Measurements from ENCODE around the gene PPP1R37.

PPP1R37 gene

DNA sequence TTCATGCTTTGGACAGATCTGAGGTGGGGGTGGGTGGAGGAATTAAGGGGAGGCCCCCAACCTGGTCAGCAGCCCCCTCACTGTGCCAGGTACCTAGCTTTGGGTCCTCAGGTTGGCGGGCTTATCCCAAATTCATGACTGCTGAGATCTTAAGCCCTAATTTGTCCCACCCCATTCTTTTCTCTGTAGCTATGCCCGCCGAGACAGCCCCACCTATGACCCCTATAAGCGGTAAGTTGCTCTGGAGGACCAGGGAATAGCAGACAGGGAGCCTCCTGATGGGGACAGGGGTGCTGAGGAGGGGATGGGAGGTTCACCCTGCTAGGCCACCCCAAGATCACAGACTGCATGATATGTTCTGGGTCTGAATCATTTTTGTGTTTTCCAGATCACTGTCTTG lies 31.0 kb upstream of the PPP1R37 start:
- no peak for DNase-seq (ENCODE audit: low read depth, low spot score)
- TF ChIP-seq, protein P1, sequence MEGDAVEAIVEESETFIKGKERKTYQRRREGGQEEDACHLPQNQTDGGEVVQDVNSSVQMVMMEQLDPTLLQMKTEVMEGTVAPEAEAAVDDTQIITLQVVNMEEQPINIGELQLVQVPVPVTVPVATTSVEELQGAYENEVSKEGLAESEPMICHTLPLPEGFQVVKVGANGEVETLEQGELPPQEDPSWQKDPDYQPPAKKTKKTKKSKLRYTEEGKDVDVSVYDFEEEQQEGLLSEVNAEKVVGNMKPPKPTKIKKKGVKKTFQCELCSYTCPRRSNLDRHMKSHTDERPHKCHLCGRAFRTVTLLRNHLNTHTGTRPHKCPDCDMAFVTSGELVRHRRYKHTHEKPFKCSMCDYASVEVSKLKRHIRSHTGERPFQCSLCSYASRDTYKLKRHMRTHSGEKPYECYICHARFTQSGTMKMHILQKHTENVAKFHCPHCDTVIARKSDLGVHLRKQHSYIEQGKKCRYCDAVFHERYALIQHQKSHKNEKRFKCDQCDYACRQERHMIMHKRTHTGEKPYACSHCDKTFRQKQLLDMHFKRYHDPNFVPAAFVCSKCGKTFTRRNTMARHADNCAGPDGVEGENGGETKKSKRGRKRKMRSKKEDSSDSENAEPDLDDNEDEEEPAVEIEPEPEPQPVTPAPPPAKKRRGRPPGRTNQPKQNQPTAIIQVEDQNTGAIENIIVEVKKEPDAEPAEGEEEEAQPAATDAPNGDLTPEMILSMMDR (IDR thresholded peaks at IDR 0.05; ENCODE audit: low read depth, low read length) = no peak
- in situ Hi-C loops (cut with HindIII; ENCODE audit: low sequenced_read_pairs) = no loop called here
- H3K4me3 ChIP-seq (ENCODE audit: low read depth, low read length) = no peak overlapping the region

DNA sequence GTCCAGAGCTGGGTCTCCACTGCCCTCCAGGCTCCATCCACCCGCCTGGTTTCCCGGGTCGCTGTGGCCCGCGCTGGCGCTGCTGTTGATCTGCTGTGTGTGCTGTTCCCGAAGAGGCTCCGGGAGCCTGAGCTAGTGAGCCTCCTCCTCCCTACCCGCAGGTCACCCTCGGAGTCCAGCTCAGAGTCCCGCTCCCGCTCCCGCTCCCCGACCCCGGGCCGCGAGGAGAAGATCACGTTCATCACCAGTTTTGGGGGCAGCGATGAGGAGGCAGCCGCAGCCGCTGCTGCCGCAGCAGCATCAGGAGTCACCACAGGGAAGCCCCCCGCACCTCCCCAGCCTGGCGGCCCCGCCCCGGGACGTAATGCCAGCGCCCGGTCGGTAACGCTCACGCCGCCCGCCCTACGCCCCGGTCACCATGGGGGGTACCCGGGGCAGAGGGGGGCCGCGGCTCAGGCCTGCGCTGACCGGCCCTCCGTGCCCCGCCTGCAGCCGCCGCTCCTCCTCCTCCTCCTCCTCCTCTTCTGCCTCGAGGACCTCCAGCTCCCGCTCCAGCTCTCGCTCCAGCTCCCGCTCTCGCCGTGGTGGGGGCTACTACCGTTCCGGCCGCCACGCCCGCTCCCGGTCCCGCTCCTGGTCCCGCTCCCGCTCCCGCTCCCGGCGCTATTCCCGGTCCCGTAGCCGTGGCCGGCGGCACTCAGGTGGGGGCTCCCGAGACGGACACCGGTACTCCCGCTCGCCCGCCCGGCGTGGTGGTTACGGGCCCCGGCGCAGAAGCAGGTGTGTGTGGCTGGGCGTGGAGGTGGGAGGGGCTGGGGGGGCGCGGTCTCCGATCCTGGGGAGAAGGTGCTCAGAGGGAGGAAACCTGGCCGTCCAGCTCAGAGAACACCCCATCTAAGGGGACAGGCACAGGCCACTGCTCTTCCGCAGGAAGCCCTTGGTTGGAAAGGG lies 28.9 kb upstream of the PPP1R37 start:
- no peak overlapping the region for H3K4me3 ChIP-seq (ENCODE audit: low read depth, low read length)
- no peak for DNase-seq (ENCODE audit: low read depth, low spot score)
- TF ChIP-seq, protein P1 (IDR thresholded peaks at IDR 0.05; ENCODE audit: low read depth, low read length) = no peak
- in situ Hi-C loops (cut with HindIII; ENCODE audit: low sequenced_read_pairs) = no loop called here

DNA sequence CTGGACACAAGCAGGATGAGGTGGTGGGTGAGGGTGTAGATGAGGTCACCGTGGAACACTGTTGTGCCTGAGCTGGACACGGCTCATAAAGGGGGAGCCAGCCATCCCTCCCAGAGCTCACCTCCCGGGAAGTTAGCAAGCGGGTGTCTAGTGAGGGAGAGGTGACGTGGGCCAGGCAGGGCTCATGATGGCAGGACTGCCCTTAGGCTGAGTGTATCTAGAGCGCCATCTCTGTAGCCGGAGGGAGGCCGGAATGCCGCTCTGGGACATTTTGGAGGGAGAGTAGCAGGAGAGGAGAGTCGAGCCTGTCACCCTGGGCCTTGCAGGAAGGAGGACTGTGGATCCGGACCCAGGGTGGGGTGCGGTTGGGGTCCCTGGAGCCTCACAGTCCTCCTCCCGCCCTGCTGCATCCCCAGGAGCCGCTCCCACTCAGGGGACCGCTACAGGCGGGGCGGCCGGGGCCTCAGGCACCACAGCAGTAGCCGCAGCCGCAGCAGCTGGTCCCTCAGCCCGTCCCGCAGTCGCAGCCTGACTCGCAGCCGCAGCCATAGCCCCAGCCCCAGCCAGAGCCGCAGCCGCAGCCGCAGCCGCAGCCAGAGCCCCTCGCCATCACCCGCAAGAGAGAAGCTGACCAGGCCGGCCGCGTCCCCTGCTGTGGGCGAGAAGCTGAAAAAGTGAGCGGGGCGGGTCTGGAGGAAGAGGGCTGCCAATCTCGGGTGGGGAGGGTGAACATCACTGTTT lies 25.9 kb upstream of the PPP1R37 start:
- no peak overlapping the region for H3K4me3 ChIP-seq (ENCODE audit: low read depth, low read length)
- in situ Hi-C loops (cut with HindIII; ENCODE audit: low sequenced_read_pairs) = no loop called here
- DNase-seq (ENCODE audit: low read depth, low spot score) = no peak
- TF ChIP-seq, protein P1 (IDR thresholded peaks at IDR 0.05; ENCODE audit: low read depth, low read length) = no peak

DNA sequence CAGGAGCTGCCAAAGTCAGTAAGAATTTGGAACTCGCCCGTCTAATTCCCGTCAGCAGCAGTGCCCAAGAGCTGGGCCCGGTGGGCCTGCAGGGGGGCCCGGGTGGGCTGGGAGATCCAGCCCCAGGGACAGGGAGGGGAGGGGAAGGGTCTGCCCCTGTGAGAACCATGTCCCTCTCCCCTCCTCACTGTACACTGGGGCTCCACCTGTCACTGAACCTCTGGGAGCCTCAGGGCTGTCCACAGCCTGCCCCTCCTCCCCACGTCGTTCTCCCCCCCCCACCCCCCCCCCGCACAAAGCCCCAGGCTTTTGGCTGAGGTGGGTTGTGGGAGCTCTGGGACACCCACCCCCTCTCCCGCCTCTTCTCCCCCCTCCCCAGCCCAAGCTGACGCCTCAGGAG lies 24.9 kb upstream of the PPP1R37 start:
- in situ Hi-C loops (cut with HindIII; ENCODE audit: low sequenced_read_pairs) = no loop called here
- DNase-seq (ENCODE audit: low read depth, low spot score) = no peak
- no peak overlapping the region for H3K4me3 ChIP-seq (ENCODE audit: low read depth, low read length)
- TF ChIP-seq, protein P1 (IDR thresholded peaks at IDR 0.05; ENCODE audit: low read depth, low read length) = no peak

DNA sequence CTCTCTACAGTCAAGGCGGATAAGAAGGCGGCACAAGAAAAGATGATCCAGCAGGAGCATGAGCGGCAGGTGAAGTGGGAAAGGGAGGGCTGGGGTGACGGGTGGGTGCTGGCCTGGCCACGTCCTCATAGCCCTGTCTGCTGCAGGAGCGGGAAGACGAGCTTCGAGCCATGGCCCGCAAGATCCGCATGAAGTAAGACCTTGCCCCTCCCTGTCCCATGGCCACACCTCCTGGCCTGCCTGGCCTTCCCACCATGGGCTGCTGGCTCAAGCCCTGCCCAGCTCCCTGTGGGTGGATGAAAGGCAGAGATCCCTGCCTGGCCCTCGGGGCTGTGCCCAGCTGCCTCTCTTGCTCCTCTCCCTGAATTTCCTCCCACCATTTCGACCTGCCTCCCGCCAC lies 23.9 kb upstream of the PPP1R37 start:
- TF ChIP-seq, protein P1 (IDR thresholded peaks at IDR 0.05; ENCODE audit: low read depth, low read length) = no peak
- no peak overlapping the region for H3K4me3 ChIP-seq (ENCODE audit: low read depth, low read length)
- no peak for DNase-seq (ENCODE audit: low read depth, low spot score)
- in situ Hi-C loops (cut with HindIII; ENCODE audit: low sequenced_read_pairs) = no loop called here

DNA sequence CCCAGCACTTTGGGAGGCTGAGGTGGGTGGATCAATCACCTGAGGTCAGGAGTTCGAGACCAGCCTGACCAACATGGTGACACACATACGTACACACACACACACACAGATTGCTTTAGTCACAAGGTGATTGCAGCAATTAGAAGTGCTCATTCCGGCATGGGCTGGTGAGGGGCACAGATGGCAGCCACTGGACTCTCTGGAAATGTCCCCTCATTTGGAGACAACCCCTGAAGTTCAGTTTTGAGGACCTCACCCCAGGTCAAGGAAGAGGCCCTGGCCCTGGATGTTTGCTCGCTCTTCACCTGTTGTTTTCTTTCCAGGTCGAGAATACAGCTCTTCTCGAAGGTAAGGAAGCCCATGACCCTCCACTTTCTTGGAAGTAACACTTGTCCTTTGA lies 22.8 kb upstream of the PPP1R37 start:
- no peak for DNase-seq (ENCODE audit: low read depth, low spot score)
- H3K4me3 ChIP-seq (ENCODE audit: low read depth, low read length) = no peak overlapping the region
- in situ Hi-C loops (cut with HindIII; ENCODE audit: low sequenced_read_pairs) = no loop called here
- TF ChIP-seq, protein P1 (IDR thresholded peaks at IDR 0.05; ENCODE audit: low read depth, low read length) = no peak
